IMR-90 (cell line): ENCODE data around the gene SHISAL1. TPM values are rescaled to one million over a fixed set of nuclear protein-coding genes. Genes with fewer than 3 reads are reported as not detected.

Experiments
- ATAC-seq: fragments of 200-7000 bp; cut with Tn5 transposase; 2 replicates; pipeline ENCODE4 v1.9.1; 2020; ENCODE audit warnings: low read depth, mild to moderate bottlenecking, moderate library complexity
- BruUV-seq: library from RNA; stranded (reverse); fragments of 400-500 nt; replicated peaks from 2 replicates; lab custom pipeline; 2021; lab: Mats Ljungman, UMichigan
- CTCF ChIA-PET: fragments of 300-600 bp; formaldehyde crosslinking; extraction: SDS; loops from one replicate; lab custom pipeline; 2021; ENCODE audit warnings: antibody characterized with exemption; lab: Yijun Ruan, JAX
- POLR2A ChIA-PET: fragments of 300-600 bp; sonication (Branson Sonifier 250); formaldehyde crosslinking; loops from one replicate; lab custom pipeline; 2022; ENCODE audit warnings: antibody characterized with exemption; ENCODE audit not compliant: unreplicated experiment; lab: Charles Lee
- DNase-seq: peaks from one replicate; pipeline ENCODE4 v3.0.0; 2013
- H2AFZ ChIP-seq: replicated peaks from 2 replicates; pipeline ENCODE3; 2013; ENCODE audit warnings: low read length, mild to moderate bottlenecking; ENCODE audit not compliant: poor library complexity
- H2AK5ac ChIP-seq: 2 replicates; pipeline ENCODE4 v1.6.1; 2013; ENCODE audit warnings: low read depth, low read length, inconsistent platforms
- H2AK9ac ChIP-seq: replicated peaks from 2 replicates; pipeline ENCODE3; 2013; ENCODE audit warnings: mild to moderate bottlenecking, low read depth, low read length, moderate library complexity; ENCODE audit not compliant: poor library complexity
- H2BK120ac ChIP-seq: 2 replicates; pipeline ENCODE4 v1.6.1; 2013; ENCODE audit warnings: low read depth, low read length, inconsistent platforms
- H2BK15ac ChIP-seq: 3 replicates; pipeline ENCODE4 v1.6.1; 2013; ENCODE audit warnings: low read depth, low read length, inconsistent platforms
- H2BK20ac ChIP-seq: 2 replicates; pipeline ENCODE4 v1.6.1; 2013; ENCODE audit warnings: low read depth, mild to moderate bottlenecking, inconsistent platforms, low read length, moderate library complexity
- H2BK5ac ChIP-seq: 2 replicates; pipeline ENCODE4 v1.6.1; 2013; ENCODE audit warnings: mild to moderate bottlenecking, low read depth, low read length, inconsistent platforms; ENCODE audit not compliant: poor library complexity, severe bottlenecking
- H3K14ac ChIP-seq: replicated peaks from 2 replicates; pipeline ENCODE4 v1.6.1; 2013; ENCODE audit warnings: low read depth, low read length, inconsistent platforms
- H3K18ac ChIP-seq: 2 replicates; pipeline ENCODE4 v1.6.1; 2013; ENCODE audit warnings: low read depth, low read length, control low read depth
- H3K23ac ChIP-seq: 2 replicates; pipeline ENCODE4 v1.6.1; 2013; ENCODE audit warnings: low read depth, low read length, inconsistent platforms
- H3K27ac ChIP-seq: 2 replicates; pipeline ENCODE4 v1.5.1; 2013; ENCODE audit warnings: mild to moderate bottlenecking, control low read depth, low read length; ENCODE audit not compliant: insufficient read depth
- H3K27me3 ChIP-seq: 2 replicates; pipeline ENCODE4 v1.6.1; 2013; ENCODE audit warnings: low read length; ENCODE audit not compliant: control insufficient read depth, insufficient read depth
- H3K36me3 ChIP-seq: 2 replicates; pipeline ENCODE4 v1.6.1; 2013; ENCODE audit warnings: low read length, mixed read lengths; ENCODE audit not compliant: control insufficient read depth, insufficient read depth
- H3K4ac ChIP-seq: 2 replicates; pipeline ENCODE4 v1.6.1; 2013; ENCODE audit warnings: low read depth, low read length, inconsistent platforms
- H3K4me1 ChIP-seq: 2 replicates; pipeline ENCODE4 v1.6.1; 2013; ENCODE audit warnings: low read length, mixed read lengths; ENCODE audit not compliant: control insufficient read depth, insufficient read depth
- H3K4me2 ChIP-seq: 2 replicates; pipeline ENCODE4 v1.6.1; 2013; ENCODE audit warnings: low read depth, mild to moderate bottlenecking, control low read depth, low read length, moderate library complexity
- H3K4me3 ChIP-seq: 2 replicates; pipeline ENCODE4 v1.5.1; 2013; ENCODE audit warnings: low read depth, mild to moderate bottlenecking, control low read depth, low read length, moderate library complexity; ENCODE audit not compliant: insufficient read depth
- H3K56ac ChIP-seq: 2 replicates; pipeline ENCODE4 v1.6.1; 2013; ENCODE audit warnings: low read length, inconsistent platforms; ENCODE audit not compliant: insufficient read depth; ENCODE audit errors: extremely low read depth
- H3K79me1 ChIP-seq, 2 experiments: 2 replicates each; pipeline ENCODE4 v1.6.1; 2013; ENCODE audit warnings: low read length in 2 of 2, inconsistent platforms in 1 of 2, low read depth in 1 of 2
- H3K9ac ChIP-seq: 2 replicates; pipeline ENCODE4 v1.6.1; 2013; ENCODE audit warnings: low read depth, low read length, control low read depth
- H3K9me1 ChIP-seq: 2 replicates; pipeline ENCODE4 v1.6.1; 2013; ENCODE audit warnings: low read length, inconsistent platforms; ENCODE audit not compliant: insufficient read depth
- H3K9me3 ChIP-seq: 2 replicates; pipeline ENCODE4 v1.6.1; 2013; ENCODE audit warnings: low read length; ENCODE audit not compliant: control insufficient read depth, insufficient read depth
- H4K20me1 ChIP-seq: 2 replicates; pipeline ENCODE4 v1.6.1; 2013; ENCODE audit warnings: low read length, inconsistent platforms; ENCODE audit not compliant: insufficient read depth
- H4K5ac ChIP-seq: 2 replicates; pipeline ENCODE4 v1.6.1; 2013; ENCODE audit warnings: mild to moderate bottlenecking, low read depth, low read length, control low read depth
- H4K8ac ChIP-seq, 2 experiments: 2 replicates each; pipeline ENCODE4 v1.6.1; 2013; ENCODE audit warnings: low read depth in 2 of 2, low read length in 2 of 2, control low read depth in 1 of 2, inconsistent platforms in 1 of 2
- H4K91ac ChIP-seq: 2 replicates; pipeline ENCODE4 v1.6.1; 2013; ENCODE audit warnings: low read depth, low read length, inconsistent platforms; ENCODE audit not compliant: insufficient read depth
- BHLHE40 ChIP-seq: fragments of 150-350 bp; IDR thresholded peaks from 2 replicates; pipeline ENCODE4 v1.6.1; 2016; ENCODE audit warnings: mild to moderate bottlenecking, low read depth, low read length
- CHD1 ChIP-seq: IDR thresholded peaks from 2 replicates; pipeline ENCODE4 v1.6.1; 2012; ENCODE audit warnings: low read depth, low read length, improper control_type of control experiment
- FOS ChIP-seq: fragments of 150-350 bp; IDR thresholded peaks from 2 replicates; pipeline ENCODE4 v1.6.1; 2016; ENCODE audit warnings: low read depth, low read length
- MXI1 ChIP-seq: IDR thresholded peaks from 2 replicates; pipeline ENCODE4 v1.6.1; 2012; ENCODE audit warnings: low read depth, mild to moderate bottlenecking, low read length, moderate library complexity, borderline replicate concordance
- RAD21 ChIP-seq: IDR thresholded peaks from 2 replicates; pipeline ENCODE4 v1.6.1; 2012; ENCODE audit warnings: low read length, improper control_type of control experiment
- SMC3 ChIP-seq: fragments of 150-350 bp; IDR thresholded peaks from 2 replicates; pipeline ENCODE4 v1.6.1; 2016; ENCODE audit warnings: low read depth, mild to moderate bottlenecking, antibody characterized with exemption, low read length, moderate library complexity
- WGBS, 2 experiments: methylation state at CpG; one replicate each; pipeline versions ENCODE4 v1.1.5 to v1.1.7; 2013; ENCODE audit warnings: missing lambda C conversion rate in 2 of 2; ENCODE audit not compliant: insufficient read length in 1 of 2; ENCODE audit errors: extremely low coverage in 2 of 2; 5-methylcytosine and 5-hydroxymethylcytosine counted together
- dilution Hi-C: fragments of 300-500 bp; cut with HindIII; formaldehyde crosslinking; loops from one replicate; pipeline ENCODE4 v1.14.3; 2018; ENCODE audit warnings: low sequenced_read_pairs; ENCODE audit not compliant: unreplicated experiment
- in situ Hi-C: fragments of 300-500 bp; cut with MboI; formaldehyde crosslinking; loops from 3 replicates; pipeline ENCODE4 v1.14.3; 2019; ENCODE audit warnings: low sequenced_read_pairs, inconsistent platforms, mixed read lengths
- intact Hi-C: fragments of 100-400 bp; cut with micrococcal nuclease; formaldehyde crosslinking; loops from 2 replicates; pipeline ENCODE4 v1.10.0; 2022
- polyA plus RNA-seq, 3 experiments: library from polyadenylated mRNA; depleted of rRNA; stranded (reverse); fragments of >200 nt; gene quantifications; 2 replicates each; pipeline ENCODE4 v1.2.3, GENCODE V29; 2012; ENCODE audit warnings: low replicate concordance in 1 of 3
- total RNA-seq: library from RNA; depleted of rRNA; stranded (reverse); fragments of >200 nt; gene quantifications from 2 replicates; pipeline ENCODE4 v1.2.3, GENCODE V29; 2012

The SHISAL1 gene
- total and polyA plus RNA-seq, 2 of the 4 experiments (the other 2 are of a cell fraction) = 1.0 to 1.4 TPM

- Histone ChIP-seq H3K27ac (no peak overlapping the region), H4K91ac (no peak overlapping the region), H2BK120ac (peak overlapping the region; percentile 51; the same call in 1 of the 2 replicates), H3K4me1 (peaks cover 27% of the 10 kb centered on the region), H4K5ac (no peak overlapping the region), H2AK5ac (peak overlapping the region; percentile 52; the same call in 1 of the 2 replicates), H3K14ac (no peak overlapping the region), H3K79me1 (no peaks in the 10 kb centered on the region), H3K36me3 (no peaks in the 10 kb centered on the region), H3K4ac (no peak overlapping the region), H3K9me1 (peaks cover 18% of the 10 kb centered on the region; the same call in 1 of the 2 replicates), H3K23ac (no peak overlapping the region), H2BK20ac (0 out of 2 replicates have a peak overlapping the region, but pooled peaks have one; percentile 52), H2BK5ac (no peak overlapping the region), H4K20me1 (0 out of 2 replicates have a peak, but pooled peaks cover 3% of the 10 kb centered on the region), H3K18ac (no peak overlapping the region), H3K9ac (no peak overlapping the region), H2AK9ac (peak overlapping the region; percentile 81), H3K4me3 (no peak overlapping the region), H2BK15ac (no peak overlapping the region), H3K9me3 (no peaks in the 10 kb centered on the region), H3K4me2 (peak overlapping the region; percentile 57; the same call in 1 of the 2 replicates), H4K8ac (no peak overlapping the region), H3K27me3 (0 out of 2 replicates have a peak, but pooled peaks cover 2% of the 10 kb centered on the region), H2AFZ (peak overlapping the region; percentile 80), H3K56ac (no peak overlapping the region)
- CTCF ChIA-PET = interaction anchor here (0.6 kb wide), 1 partner anchor 30 kb away, joined by 3 read pairs; no protein-coding TSS in a partner anchor
- dilution Hi-C loops (no loop called here), in situ Hi-C loops (loop anchor here (10.0 kb wide), 1 partner anchor 343 kb away; no protein-coding TSS in a partner anchor), intact Hi-C loops (no loop called here)
- DNase-seq (peak; percentile 75), ATAC-seq (peak; percentile 87)
- no TSS peak for BruUV-seq
- POLR2A ChIA-PET = no interaction called here
- TF ChIP-seq MXI1 = peak; percentile 31; the same call in 1 of the 2 replicates
- TF ChIP-seq RAD21 = peak; percentile 28; the same call in 1 of the 2 replicates
- TF ChIP-seq SMC3 = peak; percentile 22
- peak; percentile 57; the same call in 1 of the 2 replicates for TF ChIP-seq BHLHE40
- peak; percentile 95 for TF ChIP-seq FOS
- TF ChIP-seq CHD1 = no peak
- WGBS, 2 experiments = 6% methylated on average over 2 of the region's 13 CpGs; no CpG with 5 or more reads in 1 of the 2 experiments
Observed at GRCh38 chr22:44337678-44338004, 24.9 kb upstream of the SHISAL1 start.
